HUES64 (cell line): ENCODE results near the gene ZNF133.

ENCODE experiments used
- H3K27ac ChIP-seq: 2 replicates; pipeline ENCODE4 v1.7.0; 2013; ENCODE audit warnings: low read depth, low read length, inconsistent platforms
- H3K27me3 ChIP-seq: 2 replicates; pipeline ENCODE4 v1.6.1; 2013; ENCODE audit warnings: mild to moderate bottlenecking, low read length; ENCODE audit not compliant: insufficient read depth
- H3K36me3 ChIP-seq: 2 replicates; pipeline ENCODE4 v1.6.1; 2013; ENCODE audit warnings: mild to moderate bottlenecking, low read length; ENCODE audit not compliant: insufficient read depth
- H3K4me1 ChIP-seq: 2 replicates; pipeline ENCODE4 v1.6.1; 2013; ENCODE audit warnings: mild to moderate bottlenecking, low read length, moderate library complexity; ENCODE audit not compliant: insufficient read depth
- H3K4me3 ChIP-seq: 2 replicates; pipeline ENCODE4 v1.5.1; 2013; ENCODE audit warnings: mild to moderate bottlenecking, low read length, moderate library complexity
- H3K9ac ChIP-seq: 2 replicates; pipeline ENCODE4 v1.6.1; 2013; ENCODE audit warnings: mild to moderate bottlenecking, low read depth, low read length
- H3K9me3 ChIP-seq: 2 replicates; pipeline ENCODE4 v1.6.1; 2013; ENCODE audit warnings: low read depth, low read length; ENCODE audit not compliant: insufficient read depth
- WGBS: fragments of 150-250, 120-280 bp; methylation state at CpG from one replicate; pipeline ENCODE4 v1.1.7; 2013; ENCODE audit warnings: missing lambda C conversion rate; 5-methylcytosine and 5-hydroxymethylcytosine counted together

Gene ZNF133

GRCh38 chr20:18362916-18363315, 74.6 kb downstream of the ZNF133 start:
- no peaks in the 10 kb centered on the region for H3K27me3 ChIP-seq
- H3K27ac ChIP-seq: no peak overlapping the region
- no peaks in the 10 kb centered on the region for H3K9me3 ChIP-seq
- H3K4me3 ChIP-seq: no peak overlapping the region
- no peaks in the 10 kb centered on the region for H3K36me3 ChIP-seq
- H3K9ac ChIP-seq: no peak overlapping the region
- no peaks in the 10 kb centered on the region for H3K4me1 ChIP-seq
- WGBS: 93% methylated on average over 13 of the region's 13 CpGs

DNA sequence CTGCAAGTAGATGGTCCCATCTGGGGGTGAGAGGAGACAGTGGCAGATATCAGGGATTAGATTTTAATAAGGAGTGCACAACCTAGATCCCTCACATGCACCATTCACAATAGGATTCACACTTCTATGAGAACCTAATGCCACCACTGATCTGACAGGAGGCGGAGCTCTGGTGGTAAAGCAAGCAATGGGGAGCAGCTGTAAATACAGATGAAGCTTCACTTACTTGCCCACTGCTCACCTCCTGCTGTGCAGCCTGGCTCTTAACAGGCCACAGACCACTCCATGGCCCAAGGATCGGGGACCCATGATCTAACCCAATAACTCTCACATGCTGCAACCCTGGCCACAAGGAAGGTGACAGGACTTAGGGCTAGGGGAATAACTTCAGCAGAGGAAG, 75.4 kb downstream of the ZNF133 start:
- 94% methylated on average over 2 of the region's 2 CpGs for WGBS
- Histone ChIP-seq H3K9me3 (no peaks in the 10 kb centered on the region), H3K4me3 (no peak overlapping the region), H3K4me1 (no peaks in the 10 kb centered on the region), H3K36me3 (no peaks in the 10 kb centered on the region), H3K27me3 (no peaks in the 10 kb centered on the region), H3K9ac (no peak overlapping the region), H3K27ac (no peak overlapping the region)

DNA sequence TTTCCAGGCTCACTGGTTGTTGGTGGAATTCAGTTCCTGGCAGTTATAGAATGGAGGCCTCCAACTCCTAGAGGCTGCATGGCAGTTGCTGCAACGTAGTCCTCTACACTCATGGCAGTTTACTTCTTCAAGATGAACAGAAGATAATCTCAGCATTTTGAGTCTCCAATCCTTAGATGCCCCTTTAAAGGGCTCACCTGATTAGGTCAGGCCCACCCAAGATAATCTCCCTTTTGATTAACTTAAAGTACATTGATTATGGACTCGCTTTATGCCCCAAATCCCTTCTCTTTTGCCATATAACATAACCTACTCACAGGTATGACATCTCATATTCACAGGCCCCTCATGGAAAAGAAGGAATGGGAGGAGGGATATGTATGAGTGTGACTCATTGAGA, 76.4 kb downstream of the ZNF133 start:
- H3K9ac ChIP-seq: no peak overlapping the region
- no peak overlapping the region for H3K27ac ChIP-seq
- H3K36me3 ChIP-seq: no peaks in the 10 kb centered on the region
- H3K4me3 ChIP-seq: no peak overlapping the region
- H3K4me1 ChIP-seq: no peaks in the 10 kb centered on the region
- H3K9me3 ChIP-seq: no peaks in the 10 kb centered on the region
- 83% methylated on average over 2 of the region's 2 CpGs for WGBS
- H3K27me3 ChIP-seq: no peaks in the 10 kb centered on the region
